Thoracic aorta (tissue), 2 donors: ENCODE data around the gene TREH. TPM values are rescaled to one million over a fixed set of nuclear protein-coding genes. Genes with fewer than 3 reads are reported as not detected.

Source experiments
- ATAC-seq: fragments of 150-250 bp; one replicate; pipeline ENCODE4 v1.8.0; 2017; ENCODE audit warnings: low read depth; ENCODE audit not compliant: insufficient number of reproducible peaks, low FRiP score
- DNase-seq: peaks from one replicate; pipeline ENCODE4 v3.0.0-alpha.2; 2020; ENCODE audit warnings: low spot score
- H3K27ac ChIP-seq, 2 donors: fragments of 200-600 bp; sonication (generic); 1 replicate in 1 of 2; 2 replicates in 1 of 2; pipeline ENCODE4 v1.5.1; 2016; ENCODE audit warnings: mild to moderate bottlenecking in 2 of 2, moderate library complexity in 2 of 2
- H3K27me3 ChIP-seq: fragments of 200-600 bp; sonication (generic); replicated peaks from 2 replicates; pipeline ENCODE4 v1.6.0; 2016; ENCODE audit warnings: mild to moderate bottlenecking; ENCODE audit not compliant: insufficient read depth
- H3K36me3 ChIP-seq: fragments of 200-600 bp; sonication (generic); one replicate; pipeline ENCODE4 v1.5.1; 2016
- H3K4me1 ChIP-seq, 2 donors: fragments of 200-600 bp; sonication (generic); 1 replicate in 1 of 2; 2 replicates in 1 of 2; pipeline versions ENCODE4 v1.5.1 to v1.6.0; 2016; ENCODE audit warnings: low read depth in 2 of 2, mild to moderate bottlenecking in 1 of 2; ENCODE audit not compliant: control insufficient read depth in 1 of 2
- H3K4me3 ChIP-seq: fragments of 200-600 bp; sonication (generic); 2 replicates; pipeline ENCODE4 v1.5.1; 2016; ENCODE audit warnings: mild to moderate bottlenecking
- H3K9me3 ChIP-seq: fragments of 200-600 bp; sonication (generic); 2 replicates; pipeline ENCODE4 v1.5.1; 2016
- total RNA-seq, 2 donors: library from RNA; depleted of rRNA; stranded (reverse); fragments of >200 nt; gene quantifications; one replicate each; pipeline versions ENCODE4 v1.1.0 to v1.2.3, GENCODE V29; 2016
- TF ChIP-seq, protein P1 (sequence below): fragments of 200-600 bp; sonication (generic); IDR thresholded peaks from one replicate; pipeline ENCODE4 v1.5.1; 2019; ENCODE audit warnings: antibody characterized with exemption

TREH gene
- total RNA-seq, 2 donors from 2014 or later: not detected

DNA sequence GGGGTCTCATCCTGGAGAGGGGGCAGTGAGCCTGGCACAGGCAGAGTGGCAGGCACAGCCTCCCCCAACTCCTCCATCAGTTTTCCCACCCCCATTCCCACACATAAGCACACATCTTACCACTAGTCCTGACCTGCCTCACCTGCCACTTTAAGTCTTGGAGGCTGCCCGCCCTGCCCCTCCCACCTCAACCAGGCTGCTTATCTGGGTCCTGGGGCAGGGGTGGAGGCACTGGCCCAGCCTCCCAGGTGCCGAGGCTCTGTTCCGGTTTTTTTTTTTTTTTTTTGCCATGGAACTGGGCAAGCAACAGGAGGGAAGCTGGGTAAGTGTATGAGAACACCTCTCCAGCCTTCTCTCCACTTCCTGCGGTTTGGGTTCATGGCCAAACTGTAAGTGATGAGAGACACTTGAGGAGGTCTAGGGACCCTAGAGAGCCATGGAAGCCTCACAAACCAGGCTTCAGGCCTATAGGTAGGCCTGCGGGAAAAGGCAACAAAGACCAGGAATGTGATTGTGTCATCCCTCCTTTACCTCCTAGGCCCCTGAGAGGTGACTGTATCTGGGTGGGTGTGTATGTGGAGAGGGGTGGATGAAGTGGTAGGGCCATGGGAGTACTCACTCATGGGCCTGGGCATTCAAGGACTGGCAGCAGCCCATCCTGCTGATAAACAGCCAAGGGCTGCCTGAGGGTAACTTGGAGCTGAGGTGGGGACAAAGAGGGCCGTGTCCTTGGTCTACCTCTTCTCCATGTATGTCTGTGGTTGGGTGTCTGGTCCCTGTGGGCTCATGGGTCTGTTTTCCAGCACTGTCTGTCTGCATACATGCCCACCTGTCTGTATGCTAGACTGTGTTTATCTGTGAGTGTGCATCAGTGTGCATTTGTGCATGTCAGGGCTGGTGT lies 49.4 kb downstream of the TREH start:
- H3K27ac ChIP-seq: peak overlapping the region; percentile 2 to 15
- H3K27me3 ChIP-seq: no peaks in the 10 kb centered on the region
- no peak overlapping the region for H3K4me3 ChIP-seq
- ATAC-seq (no peak), DNase-seq (no peak)
- H3K4me1 ChIP-seq: peaks cover 7 to 63% of the 10 kb centered on the region in 2 donors
- H3K9me3 ChIP-seq: no peaks in the 10 kb centered on the region
- TF ChIP-seq, protein P1, sequence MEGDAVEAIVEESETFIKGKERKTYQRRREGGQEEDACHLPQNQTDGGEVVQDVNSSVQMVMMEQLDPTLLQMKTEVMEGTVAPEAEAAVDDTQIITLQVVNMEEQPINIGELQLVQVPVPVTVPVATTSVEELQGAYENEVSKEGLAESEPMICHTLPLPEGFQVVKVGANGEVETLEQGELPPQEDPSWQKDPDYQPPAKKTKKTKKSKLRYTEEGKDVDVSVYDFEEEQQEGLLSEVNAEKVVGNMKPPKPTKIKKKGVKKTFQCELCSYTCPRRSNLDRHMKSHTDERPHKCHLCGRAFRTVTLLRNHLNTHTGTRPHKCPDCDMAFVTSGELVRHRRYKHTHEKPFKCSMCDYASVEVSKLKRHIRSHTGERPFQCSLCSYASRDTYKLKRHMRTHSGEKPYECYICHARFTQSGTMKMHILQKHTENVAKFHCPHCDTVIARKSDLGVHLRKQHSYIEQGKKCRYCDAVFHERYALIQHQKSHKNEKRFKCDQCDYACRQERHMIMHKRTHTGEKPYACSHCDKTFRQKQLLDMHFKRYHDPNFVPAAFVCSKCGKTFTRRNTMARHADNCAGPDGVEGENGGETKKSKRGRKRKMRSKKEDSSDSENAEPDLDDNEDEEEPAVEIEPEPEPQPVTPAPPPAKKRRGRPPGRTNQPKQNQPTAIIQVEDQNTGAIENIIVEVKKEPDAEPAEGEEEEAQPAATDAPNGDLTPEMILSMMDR: no peak
- H3K36me3 ChIP-seq: peaks cover 61% of the 10 kb centered on the region

DNA sequence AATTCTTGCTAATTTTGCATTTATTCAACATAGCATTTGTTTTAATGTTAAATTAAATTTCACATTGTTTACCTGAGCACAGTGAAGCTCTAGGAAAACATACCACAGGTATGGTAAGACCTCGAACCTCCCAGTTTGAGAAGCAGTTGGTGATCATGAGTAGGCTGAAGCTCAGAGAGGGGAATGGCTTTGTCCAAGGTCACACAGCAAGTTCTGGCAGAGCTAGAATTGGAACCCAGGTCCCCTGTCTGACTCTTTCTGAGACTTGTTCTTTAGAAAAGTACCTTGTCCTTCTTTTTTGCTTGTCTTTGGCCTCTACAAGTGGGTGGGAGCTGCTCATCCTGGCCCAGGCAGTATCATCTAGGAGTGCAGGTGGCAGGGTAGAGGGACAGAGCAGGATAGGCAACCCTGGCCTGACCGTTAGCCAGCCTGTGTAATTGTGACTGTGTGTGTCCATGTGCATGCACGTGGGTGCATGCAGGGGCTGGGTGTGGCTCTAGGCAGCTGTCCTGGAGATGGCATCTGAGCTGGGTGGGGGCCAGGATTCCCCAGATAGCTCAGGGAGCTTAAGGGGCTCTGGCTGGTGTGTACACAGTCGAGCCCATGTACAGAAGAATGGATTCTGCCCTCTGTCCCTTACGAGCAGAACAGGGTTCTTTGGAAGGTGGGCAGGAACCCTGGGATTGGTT lies 50.4 kb downstream of the TREH start:
- ATAC-seq (no peak), DNase-seq (no peak)
- no peak overlapping the region for H3K27ac ChIP-seq
- peaks cover under 1 to 63% of the 10 kb centered on the region in 2 donors for H3K4me1 ChIP-seq
- no peaks in the 10 kb centered on the region for H3K9me3 ChIP-seq
- TF ChIP-seq, protein P1: no peak
- peaks cover 66% of the 10 kb centered on the region for H3K36me3 ChIP-seq
- H3K27me3 ChIP-seq: no peaks in the 10 kb centered on the region
- H3K4me3 ChIP-seq: no peak overlapping the region

DNA sequence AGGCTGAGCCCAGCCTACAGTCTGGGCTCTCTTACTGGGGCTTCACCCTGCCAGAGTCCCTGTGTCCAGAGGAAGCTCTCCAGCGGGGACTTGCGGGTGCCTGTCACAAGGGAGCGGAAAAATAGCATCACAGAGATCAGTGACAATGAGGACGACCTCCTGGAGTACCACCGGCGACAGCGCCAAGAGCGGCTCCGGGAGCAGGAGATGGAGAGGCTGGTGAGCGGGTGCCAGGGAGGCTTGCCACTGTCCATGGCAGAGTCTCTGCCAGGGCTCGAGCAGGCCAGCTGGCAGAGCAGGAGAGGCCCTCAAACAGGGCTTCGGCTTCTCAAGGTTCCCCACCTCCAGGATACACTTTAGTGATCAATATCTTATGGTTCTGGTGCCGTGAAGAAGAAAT lies 51.0 kb downstream of the TREH start:
- no peak overlapping the region for H3K4me3 ChIP-seq
- no peaks in the 10 kb centered on the region for H3K27me3 ChIP-seq
- H3K4me1 ChIP-seq: peaks cover 0 to 63% of the 10 kb centered on the region in 2 donors
- no peaks in the 10 kb centered on the region for H3K9me3 ChIP-seq
- ATAC-seq: no peak
- H3K36me3 ChIP-seq: peaks cover 65% of the 10 kb centered on the region
- DNase-seq: no peak
- TF ChIP-seq, protein P1: no peak
- H3K27ac ChIP-seq: peak overlapping the region; percentile 11 to 57

DNA sequence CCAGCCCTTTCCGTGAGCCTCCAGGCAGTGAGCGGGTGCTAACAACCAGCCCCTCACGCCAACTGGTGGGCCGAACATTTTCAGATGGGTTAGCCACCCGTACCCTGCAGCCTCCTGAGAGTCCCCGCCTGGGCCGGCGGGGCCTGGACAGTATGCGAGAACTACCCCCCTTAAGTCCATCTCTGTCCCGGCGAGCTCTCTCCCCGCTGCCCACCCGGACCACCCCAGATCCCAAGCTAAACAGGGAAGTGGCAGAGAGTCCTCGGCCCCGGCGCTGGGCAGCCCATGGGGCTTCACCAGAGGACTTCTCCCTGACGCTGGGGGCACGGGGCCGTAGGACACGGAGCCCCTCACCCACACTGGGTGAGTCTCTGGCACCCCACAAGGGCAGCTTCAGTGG lies 51.4 kb downstream of the TREH start:
- H3K27me3 ChIP-seq: no peaks in the 10 kb centered on the region
- peaks cover 61% of the 10 kb centered on the region for H3K36me3 ChIP-seq
- ATAC-seq: no peak
- TF ChIP-seq, protein P1: no peak
- DNase-seq: no peak
- peak overlapping the region; percentile 11 to 57 for H3K27ac ChIP-seq
- H3K4me3 ChIP-seq: no peak overlapping the region
- peaks cover under 1 to 63% of the 10 kb centered on the region in 2 donors for H3K4me1 ChIP-seq
- no peaks in the 10 kb centered on the region for H3K9me3 ChIP-seq

DNA sequence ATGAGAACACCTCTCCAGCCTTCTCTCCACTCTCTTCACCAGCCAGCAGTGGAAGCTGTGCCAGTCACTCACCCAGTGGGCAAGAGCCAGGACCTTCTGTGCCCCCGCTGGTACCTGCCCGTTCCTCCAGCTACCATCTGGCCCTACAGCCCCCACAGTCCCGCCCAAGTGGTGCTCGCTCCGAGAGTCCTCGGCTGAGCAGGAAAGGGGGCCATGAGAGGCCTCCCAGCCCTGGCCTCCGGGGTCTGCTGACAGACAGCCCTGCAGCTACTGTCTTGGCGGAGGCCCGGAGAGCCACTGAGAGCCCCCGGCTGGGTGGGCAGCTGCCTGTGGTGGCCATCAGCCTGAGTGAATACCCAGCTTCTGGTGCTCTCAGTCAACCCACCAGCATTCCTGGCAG lies 51.9 kb downstream of the TREH start:
- ATAC-seq (no peak), DNase-seq (no peak)
- Histone ChIP-seq H3K27ac (no peak overlapping the region), H3K27me3 (no peaks in the 10 kb centered on the region), H3K9me3 (no peaks in the 10 kb centered on the region), H3K4me3 (no peak overlapping the region), H3K4me1 (peaks cover 3 to 66% of the 10 kb centered on the region in 2 donors), H3K36me3 (peaks cover 58% of the 10 kb centered on the region)
- TF ChIP-seq, protein P1: no peak
